Measurements from ENCODE around the gene ZNF175. TPM values are rescaled to one million over a fixed set of nuclear protein-coding genes. Genes with fewer than 3 reads are reported as not detected.

The ZNF175 gene
- total RNA-seq, 1 experiment from 2014 or later, result 8.5 TPM

DNA sequence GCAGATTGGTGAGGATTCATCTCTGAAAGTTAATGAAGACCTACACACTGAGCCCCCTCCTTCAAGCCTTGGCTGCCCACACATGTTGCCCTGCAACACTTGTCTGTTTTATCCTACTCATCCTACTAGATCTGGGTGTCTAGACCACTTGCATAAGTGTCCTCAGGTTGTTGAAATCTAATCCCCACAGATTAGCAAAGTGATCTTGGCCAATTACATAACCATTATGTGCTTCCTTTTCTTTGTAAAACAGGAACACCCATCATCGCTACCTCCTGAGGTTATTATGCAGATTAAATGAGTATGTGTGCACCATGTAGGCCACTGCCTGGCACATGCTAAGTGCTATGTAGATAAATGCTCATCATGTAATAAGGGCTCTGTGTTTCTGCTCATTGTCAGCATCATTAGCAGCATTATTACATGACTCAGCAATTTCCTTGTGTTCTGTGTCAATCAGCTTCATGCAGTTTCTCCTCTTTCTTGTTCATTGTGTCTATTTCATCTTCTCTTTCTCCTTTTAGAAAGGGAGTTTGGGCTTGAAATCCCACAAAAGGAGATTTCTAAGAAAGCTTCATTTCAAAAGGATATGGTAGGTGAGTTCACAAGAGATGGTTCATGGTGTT lies 15.1 kb downstream of the ZNF175 start:
- Histone ChIP-seq H3K9ac (ENCODE audit: low read length) (no peak overlapping the region), H4K20me1 (ENCODE audit: low read length) (no peaks in the 10 kb centered on the region), H2AFZ (ENCODE audit: low read length) (no peak overlapping the region), H3K4me3 (ENCODE audit: low read length) (no peak overlapping the region; the same call in 1 of the 2 replicates), H3F3A (ENCODE audit: low read length, unreplicated experiment) (no peaks in the 10 kb centered on the region), H3K9me3 (ENCODE audit: low read length) (peaks cover 27% of the 10 kb centered on the region), H3K36me3 (ENCODE audit: low read depth, low read length) (peaks cover 71% of the 10 kb centered on the region), H3K79me2 (ENCODE audit: low read length) (no peaks in the 10 kb centered on the region), H3K9me2 (replicated peaks; ENCODE audit: low read length) (no peaks in the 10 kb centered on the region), H3K27me3 (ENCODE audit: low read length) (no peaks in the 10 kb centered on the region), H3K27ac (ENCODE audit: low read length) (no peak overlapping the region), H3K4me1 (ENCODE audit: insufficient read depth, low read length) (no peaks in the 10 kb centered on the region), H3K4me2 (ENCODE audit: low read length) (no peak overlapping the region)
- no TSS peak for BruUV-seq (replicated peaks)
- ChIA-PET POLR2A (ENCODE audit: unreplicated experiment) (no interaction called here), CTCF (no interaction called here)
- DNase-seq, result no peak
- ATAC-seq, result no peak
- intact Hi-C loops (cut with micrococcal nuclease), result no loop called here
- TF ChIP-seq EZH2phosphoT487 (IDR thresholded peaks at IDR 0.05; ENCODE audit: borderline replicate concordance, low read length) (no peak), EZH2 (IDR thresholded peaks at IDR 0.05; ENCODE audit: low read length, unreplicated experiment) (no peak), CTCF (conservative IDR thresholded peaks at IDR 0.05; ENCODE audit: low read depth, low read length) (no peak)

GRCh38 chr19:51586799-51587198 lies 15.7 kb downstream of the ZNF175 start:
- POLR2A ChIA-PET (ENCODE audit: unreplicated experiment), result no interaction called here
- BruUV-seq (replicated peaks), result no TSS peak
- CTCF ChIA-PET, result no interaction called here

GRCh38 chr19:51587264-51588191 lies 16.4 kb downstream of the ZNF175 start:
- POLR2A ChIA-PET (ENCODE audit: unreplicated experiment), result no interaction called here
- no peaks in the 10 kb centered on the region for H3K27me3 ChIP-seq (ENCODE audit: low read length)
- ATAC-seq (no peak), DNase-seq (no peak)
- H3K4me3 ChIP-seq (ENCODE audit: low read length), result no peak overlapping the region
- no peak overlapping the region for H3K9ac ChIP-seq (ENCODE audit: low read length)
- H3K4me2 ChIP-seq (ENCODE audit: low read length), result no peak overlapping the region
- CTCF ChIA-PET, result no interaction called here
- H3F3A ChIP-seq (ENCODE audit: low read length, unreplicated experiment), result no peaks in the 10 kb centered on the region
- intact Hi-C loops (cut with micrococcal nuclease), result no loop called here
- TF ChIP-seq CTCF (conservative IDR thresholded peaks at IDR 0.05; ENCODE audit: low read depth, low read length), result no peak
- no peak for TF ChIP-seq EZH2 (IDR thresholded peaks at IDR 0.05; ENCODE audit: low read length, unreplicated experiment)
- no peak for TF ChIP-seq EZH2phosphoT487 (IDR thresholded peaks at IDR 0.05; ENCODE audit: borderline replicate concordance, low read length)
- H4K20me1 ChIP-seq (ENCODE audit: low read length), result no peaks in the 10 kb centered on the region
- no peak overlapping the region for H2AFZ ChIP-seq (ENCODE audit: low read length)
- H3K9me3 ChIP-seq (ENCODE audit: low read length), result peaks cover 27% of the 10 kb centered on the region
- no peaks in the 10 kb centered on the region for H3K79me2 ChIP-seq (ENCODE audit: low read length)
- H3K36me3 ChIP-seq (ENCODE audit: low read depth, low read length), result peaks cover 59% of the 10 kb centered on the region
- BruUV-seq (replicated peaks), result no TSS peak
- no peak overlapping the region for H3K27ac ChIP-seq (ENCODE audit: low read length)
- H3K4me1 ChIP-seq (ENCODE audit: insufficient read depth, low read length), result no peaks in the 10 kb centered on the region
- H3K9me2 ChIP-seq (replicated peaks; ENCODE audit: low read length), result no peaks in the 10 kb centered on the region

More at GRCh38 chr19:51586799-51587198, 15.7 kb downstream of the ZNF175 start:
- no peak for TF ChIP-seq EZH2 (IDR thresholded peaks at IDR 0.05; ENCODE audit: low read length, unreplicated experiment)
- Histone ChIP-seq H3K27ac (ENCODE audit: low read length) (no peak overlapping the region), H3K4me3 (ENCODE audit: low read length) (no peak overlapping the region; the same call in 1 of the 2 replicates), H3K4me1 (ENCODE audit: insufficient read depth, low read length) (no peaks in the 10 kb centered on the region), H3K9ac (ENCODE audit: low read length) (no peak overlapping the region), H3K36me3 (ENCODE audit: low read depth, low read length) (peaks cover 65% of the 10 kb centered on the region), H4K20me1 (ENCODE audit: low read length) (no peaks in the 10 kb centered on the region), H3F3A (ENCODE audit: low read length, unreplicated experiment) (no peaks in the 10 kb centered on the region), H2AFZ (ENCODE audit: low read length) (no peak overlapping the region), H3K4me2 (ENCODE audit: low read length) (no peak overlapping the region), H3K9me2 (replicated peaks; ENCODE audit: low read length) (no peaks in the 10 kb centered on the region), H3K79me2 (ENCODE audit: low read length) (no peaks in the 10 kb centered on the region), H3K9me3 (ENCODE audit: low read length) (peaks cover 27% of the 10 kb centered on the region), H3K27me3 (ENCODE audit: low read length) (no peaks in the 10 kb centered on the region)
- ATAC-seq, result no peak
- no peak for DNase-seq
- intact Hi-C loops (cut with micrococcal nuclease), result no loop called here
